ENCODE data around the gene HCRTR2.

Gene HCRTR2

GRCh38 chr6:55320696-55321086 is 146.4 kb downstream of the HCRTR2 start:
- DNase-seq (ENCODE audit: low spot score): no peak
- Histone ChIP-seq H3K4me3 (no peak overlapping the region), H3K27ac (no peak overlapping the region)
- no peak for TF ChIP-seq CTCF (IDR thresholded peaks at IDR 0.05)

GRCh38 chr6:55327169-55327568 is 152.9 kb downstream of the HCRTR2 start, which contains the start of gene GFRAL:
Gene GFRAL, plus strand, starts transcription at chr6:55327469. Its CDS starts 86 bp downstream, at chr6:55327555.
- no peak within 1 kb of the TSS for H3K4me3 ChIP-seq
- TF ChIP-seq CTCF (IDR thresholded peaks at IDR 0.05): no peak
- no peak within 1 kb of the TSS for H3K27ac ChIP-seq
- no peak for DNase-seq (ENCODE audit: low spot score)
